Measurements from ENCODE around the gene FTO.
A peak's percentile ranks its signal among the peaks of the same experiment; 100 is the strongest.
"Not testable (repeated sequence)": the region's sequence is repeated elsewhere in the genome, so short reads cannot be mapped to it uniquely, and the experiment has no call there.

FTO gene

DNA sequence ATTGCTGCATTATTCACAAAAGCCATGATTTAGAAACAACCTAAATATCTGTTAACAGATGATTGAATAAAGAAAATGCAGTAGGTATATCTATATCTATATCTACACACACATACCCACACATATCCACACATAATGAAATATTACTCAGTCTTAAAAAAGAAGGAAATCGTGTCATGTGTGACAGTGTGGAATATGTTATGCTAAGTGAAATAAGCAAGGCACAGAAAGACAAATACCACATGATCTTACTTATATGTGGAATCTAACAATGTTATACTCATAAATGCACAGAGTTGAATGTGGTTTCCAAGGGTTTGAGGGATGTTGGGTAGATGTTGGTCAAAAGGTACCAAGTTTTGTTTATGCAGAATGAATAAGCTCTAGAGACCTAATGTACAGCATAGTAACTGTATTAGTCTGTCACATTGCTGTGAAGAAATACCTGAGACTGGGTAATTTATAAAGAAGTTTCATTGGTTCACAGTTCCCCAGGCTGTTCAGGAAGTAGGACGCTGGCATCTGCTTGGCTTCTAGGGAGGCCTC lies 156.1 kb downstream of the FTO start:
- DNase-seq (ENCODE audit: low read depth in 2 of 2): no peak

DNA sequence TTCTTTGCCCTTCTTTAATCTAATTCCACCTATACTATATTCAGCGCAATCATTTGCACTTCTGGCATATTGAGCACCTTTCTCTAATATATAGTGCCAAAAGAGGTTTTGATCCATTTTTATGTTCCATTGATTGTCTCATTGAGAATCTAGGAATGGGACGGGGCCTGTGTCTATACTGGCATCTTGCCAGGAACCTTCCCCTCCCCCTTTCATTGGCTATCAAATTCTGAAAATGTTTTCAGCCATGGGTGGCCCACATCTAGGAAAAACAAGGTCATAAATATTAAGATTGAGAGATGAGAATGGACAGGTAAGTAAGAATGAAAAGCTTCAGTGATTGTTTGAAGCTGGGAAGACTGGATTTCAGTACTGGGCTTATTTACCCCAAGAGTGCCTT lies 159.9 kb downstream of the FTO start:
- DNase-seq (ENCODE audit: low read depth in 2 of 2): no peak

DNA sequence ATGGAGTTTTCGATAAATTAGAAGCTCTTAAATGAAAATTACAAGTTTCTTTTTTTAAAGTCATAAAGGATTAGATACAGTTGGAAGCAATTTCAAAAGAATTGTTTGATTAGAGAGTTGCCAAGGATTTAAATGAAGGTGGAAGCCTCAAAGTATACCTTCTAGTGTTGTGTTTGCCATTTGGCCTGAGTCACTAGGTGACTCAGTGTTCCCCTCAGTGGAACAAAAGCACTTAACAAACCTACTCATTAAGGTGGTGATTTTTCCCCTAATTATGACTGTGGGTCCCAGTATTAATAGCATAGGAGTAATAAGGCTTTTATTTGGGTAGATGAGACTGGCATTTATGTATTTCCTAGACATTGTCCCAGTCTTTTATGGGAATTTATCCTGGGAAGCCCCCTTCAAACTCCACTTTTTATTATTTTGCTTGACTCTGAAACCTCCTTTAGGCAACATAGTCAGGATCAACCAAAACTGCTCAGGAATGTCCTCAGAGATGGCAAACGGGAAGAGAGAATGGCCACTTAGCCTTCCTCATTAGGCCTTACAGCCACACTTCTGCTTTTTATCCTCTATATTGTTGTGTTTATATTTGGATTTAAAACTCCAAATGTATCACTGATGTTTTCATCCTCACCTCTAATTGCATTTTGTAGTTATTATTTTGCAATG lies 161.0 kb downstream of the FTO start:
- no peak for DNase-seq (ENCODE audit: low read depth in 2 of 2)

DNA sequence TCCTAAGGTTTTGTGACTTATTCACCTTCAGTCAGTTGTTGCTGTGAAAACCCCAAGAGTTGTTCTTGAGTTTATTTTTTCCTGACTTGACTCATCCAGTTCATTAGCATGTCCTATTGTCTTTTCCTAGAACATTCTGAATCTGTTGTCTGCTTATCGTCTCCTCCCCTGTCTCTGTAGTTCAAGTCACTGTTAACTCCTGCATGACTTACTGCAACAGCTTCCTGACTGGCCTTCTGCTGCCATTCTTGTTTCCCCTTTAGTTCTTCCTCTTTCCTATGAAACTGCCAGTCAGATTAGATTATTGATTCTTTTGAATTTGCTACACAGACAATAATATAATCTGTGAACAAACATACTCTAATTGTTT lies 161.5 kb downstream of the FTO start:
- no peak for DNase-seq (ENCODE audit: low read depth in 2 of 2)

DNA sequence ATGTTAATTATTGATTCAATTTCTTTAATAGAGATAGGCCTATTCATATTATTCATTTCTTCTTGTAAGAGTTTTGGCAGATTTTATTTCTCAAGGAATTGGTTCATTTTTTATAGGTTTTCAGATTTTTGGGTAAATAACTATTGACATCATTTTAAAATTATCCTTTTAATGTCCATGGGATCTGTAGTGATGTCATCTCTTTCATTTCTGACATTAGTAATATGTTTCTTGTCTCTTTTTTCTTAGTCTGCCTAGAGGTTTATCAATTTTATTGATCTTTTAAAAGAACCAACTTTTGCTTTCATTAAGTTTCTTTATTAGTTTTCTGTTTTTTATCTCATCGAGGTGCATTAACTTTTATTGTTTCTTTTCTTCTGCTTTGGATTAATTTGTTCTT lies 162.6 kb downstream of the FTO start:
- DNase-seq (ENCODE audit: low read depth in 2 of 2): no peak

DNA sequence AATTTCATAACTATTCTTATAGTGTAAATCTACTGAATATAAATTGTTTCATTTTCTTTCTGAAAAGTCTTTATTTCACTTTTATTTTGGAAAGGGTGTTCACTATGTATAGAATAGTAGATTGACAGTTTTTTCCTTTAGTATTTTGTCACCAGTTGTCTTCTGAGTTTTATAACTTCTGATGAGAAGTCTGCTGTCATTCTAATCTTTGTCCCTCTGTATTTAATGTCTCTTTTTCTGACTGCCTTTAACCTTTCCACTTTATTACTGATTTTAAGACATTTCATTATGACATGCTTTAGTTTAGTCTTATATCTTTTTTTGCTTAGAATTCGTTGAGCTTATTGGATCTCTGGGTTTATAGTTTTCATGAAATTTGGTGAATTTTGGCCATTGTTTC lies 166.9 kb downstream of the FTO start:
- DNase-seq (ENCODE audit: low read depth in 2 of 2): no peak

DNA sequence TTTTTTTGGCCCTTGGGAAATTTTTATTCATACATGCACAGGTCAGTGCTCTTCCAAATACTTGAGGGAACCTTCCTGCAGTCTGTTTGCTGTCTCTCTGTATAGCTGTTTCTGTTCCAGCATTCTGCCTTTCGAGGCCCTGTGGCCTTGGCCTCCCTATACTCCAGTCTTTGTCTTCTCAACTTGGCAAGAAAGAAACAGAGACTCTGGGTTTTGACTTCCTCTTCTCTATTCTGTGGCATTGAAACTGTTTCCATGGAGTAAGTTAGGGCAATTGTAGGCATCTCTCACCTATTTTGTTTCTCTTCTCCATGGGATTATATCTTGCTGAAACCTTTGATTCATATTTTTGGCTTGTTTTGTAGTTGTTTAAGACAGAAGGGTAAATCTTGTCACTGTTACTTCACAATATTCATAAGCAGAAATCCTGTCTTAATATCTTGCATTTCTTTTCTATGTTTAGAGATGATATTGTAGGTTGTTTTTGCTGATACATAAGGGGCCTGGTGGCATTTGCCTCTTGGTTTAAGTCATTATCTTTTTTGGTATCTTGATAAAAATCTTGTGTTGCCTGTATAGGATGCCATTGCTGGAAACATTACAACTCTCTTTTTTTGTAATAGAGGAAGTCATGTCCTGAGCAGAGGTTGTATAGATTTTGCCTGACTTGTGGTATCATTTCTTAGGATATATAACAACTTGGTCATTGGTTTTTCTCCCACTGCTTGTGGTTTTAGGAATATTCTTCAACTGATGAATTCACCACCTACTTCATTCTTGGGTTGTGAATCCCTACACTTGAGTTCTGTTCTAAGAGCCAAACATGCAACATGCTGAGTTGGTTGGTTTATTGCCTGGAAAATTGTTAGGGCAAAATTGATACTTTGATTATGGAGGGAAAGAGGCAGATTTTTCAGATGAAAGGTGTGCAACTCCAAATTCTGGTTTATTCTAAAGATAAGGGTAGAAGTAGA lies 168.6 kb downstream of the FTO start:
- no peak for DNase-seq (ENCODE audit: low read depth in 2 of 2)

DNA sequence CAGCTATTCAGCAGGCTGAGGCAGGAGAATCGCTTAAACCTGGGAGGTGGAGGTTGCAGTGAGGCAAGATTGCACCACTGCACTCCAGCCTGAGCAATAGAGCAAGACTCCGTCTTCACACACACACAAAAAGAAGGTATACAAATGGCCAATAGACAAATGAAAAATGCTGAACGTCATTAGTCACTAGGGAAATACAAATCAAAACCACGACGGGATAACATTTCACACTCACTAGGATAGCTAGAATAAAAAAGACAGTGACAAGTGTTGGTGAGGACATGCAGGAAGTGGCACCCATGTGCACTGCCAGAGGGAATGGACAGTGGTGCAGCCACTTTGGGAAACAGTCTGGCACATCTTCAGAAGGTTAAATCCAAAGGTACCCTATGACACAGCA lies 172.9 kb downstream of the FTO start:
- no peak for DNase-seq (ENCODE audit: low read depth in 2 of 2)

DNA sequence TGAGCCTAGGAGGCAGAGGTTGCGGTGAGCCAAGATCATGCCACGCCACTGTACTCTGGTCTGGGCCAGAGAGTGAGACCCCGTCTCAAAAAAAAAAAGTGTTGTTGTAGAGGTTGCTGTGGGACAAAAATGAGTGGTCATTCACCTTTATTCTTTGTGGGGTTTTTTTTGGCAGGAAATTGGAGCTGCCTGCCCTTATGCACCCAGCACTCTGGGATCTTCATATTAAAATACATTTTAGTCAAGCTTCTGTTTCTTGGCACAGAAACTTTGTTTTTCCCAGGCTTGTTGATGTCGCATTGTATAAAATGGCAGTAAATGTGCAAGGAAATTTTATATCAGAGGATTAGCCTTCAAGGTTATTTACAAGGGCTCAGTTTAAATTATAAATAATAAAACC lies 174.3 kb downstream of the FTO start:
- DNase-seq (ENCODE audit: low read depth in 2 of 2): no peak

DNA sequence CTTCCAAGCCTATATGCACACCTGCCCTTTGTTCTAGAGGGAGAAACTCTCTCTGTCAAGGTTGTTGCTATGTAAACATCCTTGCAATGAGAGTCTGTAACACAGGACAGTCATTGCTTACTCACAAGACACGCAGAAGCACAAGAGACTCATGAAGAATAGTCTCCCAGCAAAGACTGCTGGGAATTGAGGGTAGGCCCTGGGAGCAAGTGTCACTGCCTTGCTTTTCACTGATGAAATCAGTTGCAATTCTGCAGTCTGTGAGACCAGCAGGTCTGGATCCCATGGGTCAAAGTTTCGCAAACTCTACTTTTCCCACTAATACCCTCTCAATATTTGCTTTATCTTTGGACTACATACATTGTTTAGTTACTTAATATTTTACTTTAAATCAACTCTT lies 177.4 kb downstream of the FTO start:
- no peak for DNase-seq (ENCODE audit: low read depth in 2 of 2)

DNA sequence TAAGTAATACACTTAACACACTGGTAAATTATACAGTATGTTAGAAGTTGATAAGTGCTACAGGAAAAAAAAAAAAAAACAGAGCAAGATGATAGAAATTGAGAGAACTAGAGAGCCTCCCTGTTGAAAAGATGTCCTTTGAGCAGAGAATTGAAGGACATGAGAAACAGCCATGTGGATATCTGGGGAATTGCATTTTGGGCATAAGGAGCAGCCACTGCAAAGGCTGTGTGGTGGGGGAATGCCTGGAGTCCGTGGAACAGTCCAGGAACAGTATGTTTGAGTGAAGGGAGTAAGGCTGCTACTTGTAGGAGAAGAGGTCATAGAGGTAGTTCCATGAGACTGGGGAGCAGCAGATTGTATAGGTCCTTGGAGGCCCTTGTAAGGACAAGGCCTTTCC lies 178.4 kb downstream of the FTO start:
- DNase-seq (ENCODE audit: low read depth in 2 of 2): no peak

DNA sequence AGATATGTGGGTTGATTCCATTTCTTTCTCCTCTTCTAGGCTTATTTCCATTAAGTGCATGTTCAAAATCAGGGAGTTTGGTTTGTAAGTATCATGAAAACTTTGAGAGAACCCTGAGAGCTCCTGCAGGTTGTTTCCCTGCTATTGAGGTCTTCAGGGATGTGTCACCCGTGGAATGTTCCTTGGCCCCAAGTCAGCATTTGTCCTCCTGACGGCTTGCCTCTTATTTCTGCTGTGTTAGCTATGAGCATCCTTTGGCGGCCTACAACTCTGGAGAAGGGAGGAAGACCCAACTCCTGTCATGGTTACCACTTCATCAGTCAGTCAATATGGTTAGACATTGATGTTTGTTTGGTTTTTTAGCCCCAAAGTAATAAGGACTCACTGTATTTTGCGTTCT lies 180.8 kb downstream of the FTO start:
- no peak for DNase-seq (ENCODE audit: low read depth in 2 of 2)

DNA sequence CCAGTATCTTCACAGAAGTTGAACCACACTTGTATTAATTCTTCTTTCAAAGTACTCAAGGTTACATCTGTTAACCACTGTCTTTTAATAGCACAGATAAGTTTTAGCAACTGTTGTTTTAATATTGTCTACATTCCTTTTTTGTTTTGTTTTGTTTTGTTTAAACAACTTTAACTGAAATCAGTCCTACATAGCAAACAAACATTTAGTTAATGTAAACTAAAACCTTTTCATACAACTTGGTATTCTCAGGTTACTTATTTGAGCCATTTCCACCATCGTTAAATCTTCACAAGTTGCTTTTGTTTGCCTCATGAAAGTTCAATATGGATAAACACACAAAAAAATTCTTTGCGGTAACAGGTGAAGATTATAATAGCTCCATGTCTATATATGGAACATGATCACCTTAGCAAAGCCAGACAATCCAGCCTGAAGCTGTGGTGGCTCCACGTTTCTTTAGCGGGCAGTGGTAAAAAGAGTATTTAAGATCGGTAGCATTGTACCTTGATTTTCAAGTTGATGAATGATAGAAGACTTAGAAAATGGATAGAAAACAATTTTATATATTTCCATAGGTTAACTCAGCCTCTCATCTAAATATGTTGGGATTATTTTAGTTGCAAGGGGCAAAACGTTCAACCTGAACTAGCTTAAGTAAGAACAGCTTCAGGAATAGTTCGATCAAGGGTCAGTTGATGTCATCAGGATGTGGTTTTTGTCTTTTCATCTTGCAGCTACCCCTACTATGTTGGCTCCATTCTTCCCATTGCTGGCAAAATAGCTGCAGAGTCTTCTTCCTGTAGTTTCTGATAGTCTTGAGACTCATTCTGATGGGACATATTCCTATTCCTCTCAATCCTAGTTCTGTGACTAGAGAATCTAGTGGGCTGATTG lies 182.8 kb downstream of the FTO start:
- DNase-seq (ENCODE audit: low read depth in 2 of 2): no peak

DNA sequence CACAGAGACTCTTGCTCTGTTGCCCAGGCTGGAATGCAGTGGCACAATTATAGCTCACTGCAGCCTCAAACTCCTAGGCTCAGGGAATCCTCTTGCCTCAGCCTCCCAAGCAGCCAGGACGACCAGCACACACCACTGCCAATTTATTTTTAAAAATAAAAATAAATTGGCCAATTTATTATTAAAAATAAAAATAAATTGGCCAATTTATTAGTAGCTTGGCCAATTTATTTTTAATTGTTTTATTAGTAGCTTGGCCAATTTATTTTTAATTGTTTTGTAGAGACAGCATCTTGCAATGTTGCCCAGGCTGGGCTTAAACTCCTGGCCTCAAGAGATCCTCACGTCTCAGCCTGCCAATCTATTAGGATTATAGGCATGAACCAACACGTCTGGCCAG lies 184.3 kb downstream of the FTO start:
- no peak for DNase-seq (ENCODE audit: low read depth in 2 of 2)

DNA sequence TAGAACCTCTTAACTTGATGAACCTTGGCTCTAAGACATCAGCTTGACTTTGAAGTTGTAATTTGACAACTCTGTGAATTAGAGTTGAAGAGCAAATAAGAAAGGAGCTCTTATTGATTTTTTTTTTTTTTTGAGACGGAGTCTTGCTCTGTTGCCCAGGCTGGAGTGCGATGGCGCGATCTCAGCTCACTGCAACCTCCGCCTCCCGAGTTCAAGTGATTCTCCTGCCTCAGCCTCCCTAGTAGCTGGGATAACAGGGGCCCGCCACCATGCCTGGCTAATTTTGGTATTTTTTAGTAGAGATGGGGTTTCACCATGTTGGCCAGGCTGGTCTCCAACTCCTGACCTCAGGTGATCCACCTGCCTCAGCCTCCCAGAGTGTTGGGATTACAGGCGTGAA lies 186.9 kb downstream of the FTO start:
- DNase-seq (ENCODE audit: low read depth in 2 of 2): not testable (repeated sequence)

DNA sequence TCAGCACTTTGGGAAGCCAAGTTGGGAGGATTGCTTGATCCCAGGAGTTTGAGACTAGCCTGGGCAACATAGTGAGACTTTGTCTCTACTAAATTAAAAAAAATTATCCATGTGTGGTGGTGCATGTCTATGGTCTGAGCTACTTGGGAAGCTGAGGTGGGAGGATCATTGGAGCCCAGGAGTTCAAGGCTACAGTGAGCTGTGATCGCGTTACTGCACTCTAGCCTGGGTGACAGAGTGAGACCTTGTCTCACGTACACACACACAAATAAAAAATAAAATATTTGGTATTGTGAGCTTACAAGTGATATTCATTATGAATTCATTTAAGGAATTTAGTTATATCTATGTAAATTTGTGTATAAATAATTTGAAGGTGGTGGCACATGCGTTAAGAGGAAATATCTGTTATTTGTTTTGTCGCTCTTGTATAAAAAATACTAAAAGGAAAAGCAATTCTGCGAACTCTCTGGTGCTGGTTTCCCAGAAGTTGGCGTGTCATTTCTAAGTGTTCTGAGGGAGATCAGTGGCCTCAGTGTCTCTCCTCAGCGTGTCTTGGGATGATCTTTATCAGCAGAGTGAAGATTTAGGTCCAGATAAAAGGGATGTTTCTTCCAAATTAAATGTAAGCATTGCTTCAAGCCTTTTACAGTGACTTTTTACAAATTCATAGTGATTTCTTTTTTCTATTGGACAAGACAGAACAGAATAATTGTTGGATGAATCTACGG lies 187.6 kb downstream of the FTO start:
- no peak for DNase-seq (ENCODE audit: low read depth in 2 of 2)

DNA sequence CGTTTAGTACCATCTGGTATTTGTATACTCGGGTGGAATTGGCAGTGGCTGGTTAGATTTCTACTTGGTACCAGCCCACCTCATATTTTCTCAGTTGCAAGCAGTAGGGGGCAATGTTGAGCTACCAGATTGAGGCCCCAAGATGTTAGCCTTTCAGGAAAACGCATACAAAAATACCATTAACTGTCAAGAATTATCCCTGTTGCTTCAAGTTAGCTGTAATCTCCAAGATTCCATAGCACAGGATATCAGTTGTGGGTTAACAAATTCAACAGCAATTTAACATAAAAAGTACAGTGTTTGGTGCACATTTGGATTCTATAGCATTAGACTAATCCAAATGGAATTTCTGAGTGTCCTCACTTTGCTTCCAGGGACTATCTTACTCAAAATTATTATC lies 188.2 kb downstream of the FTO start:
- DNase-seq (ENCODE audit: low read depth in 2 of 2): peak; percentile 23 to 29

DNA sequence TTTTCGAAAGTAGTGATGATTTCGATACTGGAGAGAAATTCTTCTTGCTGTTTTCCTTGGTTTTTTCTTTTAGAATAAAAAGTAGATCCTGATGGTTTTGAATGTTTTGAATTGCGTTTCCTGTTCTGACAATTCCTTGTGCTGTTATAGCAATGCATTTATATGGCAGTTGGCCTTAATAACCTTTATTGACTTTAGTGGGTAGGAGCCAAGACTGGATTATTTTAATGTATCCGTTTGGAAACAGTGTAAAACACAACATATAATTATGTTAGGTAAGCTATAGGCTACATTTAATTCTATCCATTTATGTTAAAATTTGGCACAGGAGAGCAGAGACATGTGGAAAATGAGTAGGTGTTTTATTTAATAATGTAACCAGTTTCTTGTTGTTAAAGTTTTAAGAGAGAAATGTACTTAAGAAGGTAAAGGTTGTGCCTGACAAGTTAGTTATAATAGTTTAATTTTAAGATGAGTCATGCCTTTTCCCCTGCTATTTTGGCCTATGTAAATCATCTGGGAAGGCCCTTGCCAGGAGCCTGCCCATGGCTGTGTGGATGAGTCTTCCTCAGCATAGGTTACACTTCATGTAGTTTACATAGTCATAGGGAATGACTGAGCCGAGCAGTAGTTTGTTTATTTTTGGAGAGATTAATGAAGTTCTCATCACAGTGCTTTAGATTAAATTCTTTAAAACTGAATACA lies 189.9 kb downstream of the FTO start:
- no peak for DNase-seq (ENCODE audit: low read depth in 2 of 2)

DNA sequence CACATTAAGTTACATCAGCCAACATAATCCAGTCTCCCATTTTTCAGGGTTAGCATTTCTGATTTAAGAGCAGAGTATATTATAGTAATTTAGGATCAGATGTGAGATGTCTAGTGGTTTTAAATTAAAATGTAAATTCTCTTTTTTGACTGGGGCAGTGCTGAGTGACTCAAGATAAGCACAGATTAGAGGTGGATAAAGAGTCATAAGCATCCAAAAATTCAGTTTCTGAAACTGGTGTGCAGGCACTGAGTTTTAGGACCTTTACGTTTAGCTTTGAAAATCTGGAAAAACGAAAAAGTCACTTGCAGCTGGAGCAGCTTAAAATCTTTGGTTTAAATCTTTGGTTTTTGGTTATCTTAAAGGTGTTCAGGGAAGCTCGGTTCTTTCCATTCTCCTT lies 190.7 kb downstream of the FTO start:
- DNase-seq (ENCODE audit: low read depth in 2 of 2): no peak

DNA sequence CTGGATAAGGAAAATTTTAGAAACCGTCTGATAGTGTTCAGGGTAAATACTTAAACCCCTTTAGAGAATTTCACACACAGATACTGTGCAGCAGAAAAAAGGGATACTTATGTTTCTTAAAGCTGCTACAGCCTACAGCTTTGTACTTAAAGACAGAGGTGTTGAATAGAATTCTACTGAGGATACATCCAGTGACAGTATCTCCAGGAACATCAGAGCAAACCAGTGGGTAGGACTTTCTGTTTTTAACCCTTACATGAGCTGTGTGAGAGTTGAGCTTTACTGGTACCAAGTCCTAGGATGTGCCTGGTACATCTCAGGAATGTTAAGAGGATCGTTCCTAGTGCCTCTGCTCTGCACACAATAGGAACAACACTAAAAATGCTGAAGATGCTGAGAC lies 191.5 kb downstream of the FTO start:
- DNase-seq (ENCODE audit: low read depth in 2 of 2): no peak

DNA sequence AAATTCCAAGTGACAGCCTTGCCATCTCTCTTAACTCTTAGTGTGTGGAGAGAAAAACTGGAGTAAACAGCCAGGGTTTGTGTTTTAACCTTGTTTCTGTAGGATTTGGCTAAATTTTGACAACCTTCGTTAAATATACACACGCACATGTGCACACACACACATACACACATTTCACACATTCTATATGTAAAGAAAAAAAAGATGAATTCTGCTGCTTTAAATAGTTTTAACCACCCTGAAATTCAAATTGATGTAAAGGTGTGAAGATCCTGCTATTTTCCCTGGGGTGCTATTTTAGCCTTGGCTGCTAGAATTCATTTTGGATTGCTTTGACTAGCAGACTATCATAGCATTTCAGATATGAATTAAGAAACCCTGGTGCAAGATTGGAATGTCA lies 191.9 kb downstream of the FTO start:
- no peak for DNase-seq (ENCODE audit: low read depth in 2 of 2)
